DMS 273 treated with DMSO at 0.1 percent for 48 hours (cell line): ENCODE results near the gene ZFP3.
"Not testable (repeated sequence)": the region's sequence is repeated elsewhere in the genome, so short reads cannot be mapped to it uniquely, and the experiment has no call there.

Source experiments
- DNase-seq: peaks from one replicate; lab custom pipeline; 2025; lab: John Stamatoyannopoulos, UW

ZFP3 gene

DNA sequence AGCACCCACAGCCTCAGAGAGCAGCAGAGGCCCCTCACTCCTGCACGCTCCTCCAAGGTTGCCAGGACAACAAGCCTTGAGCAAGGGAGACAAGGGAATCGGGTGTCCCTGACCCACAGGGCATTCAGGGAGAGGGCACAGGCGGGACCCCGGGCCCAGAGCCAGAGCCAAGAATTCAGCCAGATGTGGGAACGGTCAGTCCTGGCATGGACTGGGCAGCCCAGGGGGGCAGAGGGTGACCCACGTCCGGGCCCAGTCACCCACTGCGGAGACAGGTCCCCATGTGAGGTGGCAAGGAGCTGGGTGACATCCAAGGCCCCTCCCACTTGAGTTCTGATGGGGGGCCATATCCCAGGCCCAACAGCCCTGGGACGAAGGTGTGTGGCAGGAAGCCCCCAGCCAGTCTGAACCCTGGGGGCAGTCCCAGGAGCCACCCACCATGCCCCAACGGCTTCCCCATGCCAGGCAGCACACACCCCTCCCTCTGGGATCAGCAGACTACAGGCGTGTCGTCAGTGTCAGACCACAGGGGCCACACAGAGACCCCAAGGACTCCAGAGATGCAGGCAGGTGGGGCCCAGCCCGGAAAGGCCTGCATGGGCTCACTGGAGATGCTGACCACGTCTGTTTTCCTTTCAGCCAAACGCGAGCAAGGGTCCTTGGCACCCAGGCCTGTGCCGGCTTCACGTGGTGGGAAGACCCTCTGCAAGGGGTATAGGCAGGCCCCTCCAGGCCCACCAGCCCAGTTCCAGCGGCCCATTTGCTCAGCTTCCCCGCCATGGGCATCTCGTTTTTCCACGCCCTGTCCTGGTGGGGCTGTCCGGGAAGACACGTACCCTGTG is 60.6 kb downstream of the ZFP3 start:
- no peak for DNase-seq

DNA sequence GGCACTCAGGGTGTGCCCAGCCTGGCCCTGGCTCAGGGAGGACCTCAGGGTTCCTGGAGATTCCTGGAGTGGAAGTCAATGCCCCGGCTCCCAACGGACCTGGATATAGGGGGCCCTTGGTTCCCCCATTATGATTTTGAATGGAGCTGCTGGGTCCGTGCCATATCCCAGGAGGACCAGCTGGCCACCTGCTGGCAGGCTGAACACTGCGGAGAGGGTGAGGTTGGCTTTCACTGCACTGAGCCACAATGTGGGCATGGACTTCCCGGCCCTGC is 61.1 kb downstream of the ZFP3 start:
- DNase-seq: no peak

DNA sequence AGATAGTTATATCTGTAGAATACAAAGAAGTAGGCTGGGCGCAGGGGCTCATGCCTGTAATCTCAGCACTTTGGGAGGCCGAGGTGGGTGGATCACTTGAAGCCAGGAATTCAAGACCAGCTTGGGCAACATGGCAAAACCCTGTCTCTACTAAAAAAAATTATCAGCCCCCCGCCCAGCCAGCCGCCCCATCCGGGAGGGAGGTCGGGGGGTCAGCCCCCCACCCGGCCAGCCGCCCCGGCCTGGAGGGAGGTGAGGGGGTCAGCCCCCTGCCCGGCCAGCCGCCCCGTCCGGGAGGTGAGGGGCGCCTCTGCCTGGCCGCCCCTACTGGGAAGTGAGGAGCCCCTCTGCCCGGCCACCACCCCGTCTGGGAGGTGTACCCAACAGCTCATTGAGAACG is 64.6 kb downstream of the ZFP3 start:
- DNase-seq: not testable (repeated sequence)
